ENCODE measurements around the gene CLIC4. TPM values are rescaled to one million over a fixed set of nuclear protein-coding genes. Genes with fewer than 3 reads are reported as not detected.

The CLIC4 gene
- total and polyA plus RNA-seq, 2 of the 8 experiments (the other 6 are each of a cell fraction or from before 2014, with no cell fraction given), result 77.5 to 293 TPM

DNA sequence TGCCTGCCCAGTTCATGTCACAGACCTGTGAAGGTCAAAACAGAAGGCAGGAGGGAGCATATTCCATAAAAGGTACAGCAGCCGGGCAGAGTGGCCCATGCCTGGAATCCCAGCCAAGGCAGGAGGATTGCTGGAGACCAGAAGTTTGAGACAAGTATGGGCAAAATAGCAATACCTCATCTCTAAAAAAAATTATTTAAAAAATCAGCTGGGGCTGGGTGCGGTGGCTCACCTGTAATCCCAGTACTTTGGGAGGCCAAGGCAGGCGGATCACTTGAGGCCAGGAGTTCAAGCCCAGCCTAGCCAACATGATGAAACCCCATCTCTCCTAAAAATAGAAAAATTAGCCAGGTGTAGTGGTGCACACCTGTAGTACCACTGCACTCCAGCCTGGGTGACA is 120.3 kb downstream of the CLIC4 start:
- no peak for DNase-seq (ENCODE audit: low read depth in 1 of 2, low spot score in 2 of 2)
- Histone ChIP-seq H2BK20ac (ENCODE audit: low read length) (no peak overlapping the region), H3K9ac (replicated peaks in 1 of 4; ENCODE audit: extremely low read depth in 1 of 4, low read depth in 3 of 4, low read length in 3 of 4) (no peak overlapping the region), H3K56ac (replicated peaks; ENCODE audit: insufficient read length, low read depth, low read length) (no peak overlapping the region), H2BK15ac (ENCODE audit: low read length) (no peak overlapping the region), H3K23ac (ENCODE audit: insufficient read length) (no peak overlapping the region), H4K20me1 (replicated peaks in 1 of 2; ENCODE audit: control insufficient read depth in 1 of 2, insufficient read depth in 2 of 2, low read length in 2 of 2) (no peaks in the 10 kb centered on the region), H3K27ac (ENCODE audit: low read depth, low read length) (no peak overlapping the region), H3K4me1 (replicated peaks in 1 of 4; ENCODE audit: control insufficient read depth in 3 of 4, insufficient read depth in 4 of 4, low read length in 3 of 4) (peaks cover 0 to 4% (median 4%) of the 10 kb centered on the region in 4 experiments; a peak in 3 of 7 replicates), H2AK5ac (ENCODE audit: low read depth, low read length) (no peak overlapping the region), H3K23me2 (ENCODE audit: low read depth, low read length) (no peaks in the 10 kb centered on the region), H3K79me2 (ENCODE audit: control insufficient read depth in 1 of 2, insufficient read depth in 2 of 2, low read length in 2 of 2) (no peaks in the 10 kb centered on the region), H2BK5ac (ENCODE audit: low read depth, low read length) (no peak overlapping the region), H3K4ac (replicated peaks; ENCODE audit: insufficient read length, low read depth, low read length) (no peak overlapping the region), H3K14ac (ENCODE audit: insufficient read length) (no peak overlapping the region), H3K4me2 (ENCODE audit: insufficient read depth in 1 of 2, low read depth in 2 of 2, low read length in 2 of 2) (no peak overlapping the region), H3K27me3 (replicated peaks in 1 of 4; ENCODE audit: control insufficient read depth in 3 of 4, extremely low read depth in 1 of 4, insufficient read depth in 3 of 4, low read length in 3 of 4) (peaks cover 0 to 6% (median 0%) of the 10 kb centered on the region in 4 experiments; a peak in 2 of 7 replicates), H3K9me3 (ENCODE audit: insufficient read depth in 2 of 2, low read depth in 1 of 2, low read length in 1 of 2) (no peaks in the 10 kb centered on the region), H3K36me3 (ENCODE audit: control insufficient read depth in 2 of 4, insufficient read depth in 4 of 4, low read length in 3 of 4) (no peaks in the 10 kb centered on the region), H2BK12ac (ENCODE audit: low read depth, low read length) (no peak overlapping the region), H3K4me3 (ENCODE audit: extremely low read depth in 1 of 4, insufficient read depth in 2 of 4, low read depth in 3 of 4, low read length in 4 of 4) (no peak overlapping the region), H2BK120ac (replicated peaks; ENCODE audit: low read depth, low read length) (no peak overlapping the region), H4K5ac (ENCODE audit: insufficient read length, low read depth, low read length) (no peak overlapping the region), H3K79me1 (ENCODE audit: low read depth, low read length) (no peaks in the 10 kb centered on the region), H4K8ac (ENCODE audit: extremely low read depth, insufficient read depth, low read length) (no peak overlapping the region), H2AFZ (ENCODE audit: low read length) (no peak overlapping the region), H4K91ac (replicated peaks; ENCODE audit: insufficient read length, low read length) (no peak overlapping the region), H3K18ac (ENCODE audit: extremely low read depth, low read length) (no peak overlapping the region)
- ChIA-PET POLR2A (ENCODE audit: partially characterized antibody) (no interaction called here), CTCF (ENCODE audit: partially characterized antibody) (interaction anchor here (5.8 kb wide), 1 partner anchor 32 kb away, joined by 26 read pairs; no protein-coding TSS in a partner anchor)
- no peak for FAIRE-seq
- 93% methylated on average over 3 of the region's 3 CpGs; no CpG with 5 or more reads in 1 of the 2 experiments for WGBS, 2 experiments (ENCODE audit: extremely low coverage in 1 of 2, insufficient coverage in 1 of 2, insufficient read length in 1 of 2, insufficient replicate concordance in 2 of 2, low coverage in 1 of 2, low lambda C conversion rate in 2 of 2, missing lambda C conversion rate in 1 of 2)
- no peak for TF ChIP-seq EZH2 (IDR thresholded peaks at IDR 0.05; ENCODE audit: low read depth, low read length, severe bottlenecking)
- TF ChIP-seq KDM1A (IDR thresholded peaks at IDR 0.05; ENCODE audit: borderline replicate concordance, low read length), result no peak
- no peak for TF ChIP-seq ASH2L (IDR thresholded peaks at IDR 0.05; ENCODE audit: low read length)
- TF ChIP-seq BCL11A (IDR thresholded peaks at IDR 0.05; ENCODE audit: low read depth in 2 of 2, low read length in 2 of 2), result no peak
- TF ChIP-seq SRF (IDR thresholded peaks at IDR 0.05; ENCODE audit: low read depth, low read length), result no peak
